ENCODE results near the gene ITGBL1.
A peak's percentile ranks its signal among the peaks of the same experiment; 100 is the strongest.

ITGBL1 gene

DNA sequence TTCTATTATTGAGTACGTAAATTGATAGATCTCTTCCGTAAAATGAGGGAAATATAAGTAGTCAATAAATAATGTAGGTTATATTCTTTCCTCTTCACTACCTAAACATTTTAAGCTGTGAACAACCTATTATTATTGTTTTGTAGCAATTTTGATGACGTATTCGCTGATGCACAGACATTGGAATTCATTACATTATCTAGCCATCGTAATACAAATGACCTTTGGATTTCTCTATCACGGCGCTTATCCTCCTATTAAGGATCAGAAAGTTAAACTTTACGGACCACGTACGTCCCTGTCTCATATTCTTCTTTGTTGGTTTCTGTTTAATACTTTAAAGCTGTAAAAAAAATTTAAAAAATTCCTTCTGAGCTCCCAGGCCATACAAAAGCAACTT lies 264.9 kb downstream of the ITGBL1 start:
- H3K27me3 ChIP-seq: no peaks in the 10 kb centered on the region
- no peak overlapping the region for H3K4me2 ChIP-seq
- peaks cover 0 to 5% (median 0%) of the 10 kb centered on the region in 10 experiments; a peak in 4 of 20 replicates for H3K4me1 ChIP-seq
- no peaks in the 10 kb centered on the region for H3K9me3 ChIP-seq (replicated peaks in 1 of 11)
- no peak overlapping the region for H3K9ac ChIP-seq
- H3K36me3 ChIP-seq: no peaks in the 10 kb centered on the region
- no peak overlapping the region for H3K4me3 ChIP-seq
- no peak overlapping the region for H3K27ac ChIP-seq
- no peaks in the 10 kb centered on the region for H4K20me1 ChIP-seq
- no peak for TF ChIP-seq Cebpa-rat (IDR thresholded peaks at IDR 0.05)

DNA sequence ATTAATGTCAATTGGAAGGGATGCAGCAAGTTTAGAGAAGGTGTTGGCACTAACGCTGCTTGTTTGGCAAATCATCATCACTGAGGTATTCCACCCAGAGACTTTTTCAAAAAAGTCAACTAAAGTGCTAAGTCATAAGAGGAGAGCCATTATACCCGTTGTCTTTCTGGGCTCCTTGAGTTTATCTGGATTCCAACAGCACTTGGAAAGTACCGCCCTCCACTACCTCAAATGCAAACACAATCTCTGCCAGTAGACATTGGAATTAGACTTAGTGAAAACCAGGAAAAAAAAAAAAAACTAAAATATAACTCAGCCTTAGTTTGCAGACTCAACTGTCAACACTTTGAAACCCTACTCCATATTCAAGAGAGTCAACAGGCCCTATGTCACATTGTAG lies 266.0 kb downstream of the ITGBL1 start:
- no peak overlapping the region for H3K27ac ChIP-seq
- H4K20me1 ChIP-seq: no peaks in the 10 kb centered on the region
- no peak overlapping the region for H3K4me3 ChIP-seq
- no peaks in the 10 kb centered on the region for H3K27me3 ChIP-seq
- no peaks in the 10 kb centered on the region for H3K36me3 ChIP-seq
- H3K4me2 ChIP-seq: no peak overlapping the region
- no peaks in the 10 kb centered on the region for H3K4me1 ChIP-seq
- no peak for TF ChIP-seq Cebpa-rat (IDR thresholded peaks at IDR 0.05)
- H3K9me3 ChIP-seq (replicated peaks in 1 of 11): no peaks in the 10 kb centered on the region
- H3K9ac ChIP-seq: no peak overlapping the region

DNA sequence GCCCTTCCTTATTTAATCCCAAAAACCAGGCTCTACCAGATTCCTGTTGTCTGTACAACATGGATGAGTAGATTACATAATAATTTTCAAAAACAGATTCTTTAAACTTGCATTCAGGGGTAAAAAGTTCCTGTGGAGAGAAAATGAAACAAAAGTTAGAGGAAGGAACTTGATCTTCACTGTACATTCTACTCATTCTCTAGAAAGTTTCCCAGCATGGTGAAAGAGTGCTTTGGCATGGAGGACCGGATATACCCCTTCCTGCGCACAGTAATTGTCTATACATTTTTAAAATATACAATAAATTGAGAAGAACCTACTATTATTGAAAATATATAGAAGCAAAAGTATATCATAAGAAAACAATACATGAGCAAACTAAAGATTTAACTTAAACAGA lies 274.2 kb downstream of the ITGBL1 start:
- H3K9me3 ChIP-seq (replicated peaks in 1 of 11): no peaks in the 10 kb centered on the region
- H3K36me3 ChIP-seq: no peaks in the 10 kb centered on the region
- no peak overlapping the region for H3K9ac ChIP-seq
- H3K27ac ChIP-seq: peak overlapping the region in 2 of 11 experiments; percentile 11 to 44; a peak in 2 of 22 replicates
- no peaks in the 10 kb centered on the region for H3K27me3 ChIP-seq
- peaks cover 0 to 7% (median 0%) of the 10 kb centered on the region in 10 experiments; a peak in 2 of 20 replicates for H3K4me1 ChIP-seq
- H4K20me1 ChIP-seq: no peaks in the 10 kb centered on the region
- H3K4me3 ChIP-seq: no peak overlapping the region
- peak overlapping the region in 2 of 11 experiments; percentile 30 to 68; a peak in 3 of 22 replicates for H3K4me2 ChIP-seq
- no peak for TF ChIP-seq Cebpa-rat (IDR thresholded peaks at IDR 0.05)

DNA sequence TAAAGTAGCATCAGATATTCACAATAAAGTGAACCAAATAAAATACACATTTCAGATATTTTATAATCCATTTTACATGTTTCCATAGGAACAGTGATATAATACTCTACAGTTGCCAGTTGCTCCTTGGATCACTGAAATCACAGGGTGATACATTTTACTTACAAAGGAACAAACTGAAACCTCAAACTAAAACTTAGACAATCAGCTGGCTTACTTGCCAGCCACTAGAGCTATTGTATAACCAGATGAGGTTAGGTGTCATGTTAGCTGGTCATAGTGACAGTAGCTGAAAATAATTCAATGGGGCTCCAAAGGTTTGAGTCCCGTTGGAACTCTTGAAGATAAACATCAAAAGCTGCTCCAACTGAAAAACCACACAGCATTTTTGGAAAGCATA lies 274.6 kb downstream of the ITGBL1 start:
- Histone ChIP-seq H3K27ac (no peak overlapping the region), H3K4me1 (peaks cover 0 to 7% (median 0%) of the 10 kb centered on the region in 10 experiments; a peak in 2 of 20 replicates), H3K4me3 (no peak overlapping the region), H3K9me3 (replicated peaks in 1 of 11) (no peaks in the 10 kb centered on the region), H3K4me2 (no peak overlapping the region), H3K36me3 (no peaks in the 10 kb centered on the region), H3K27me3 (no peaks in the 10 kb centered on the region), H4K20me1 (no peaks in the 10 kb centered on the region), H3K9ac (no peak overlapping the region)
- no peak for TF ChIP-seq Cebpa-rat (IDR thresholded peaks at IDR 0.05)

DNA sequence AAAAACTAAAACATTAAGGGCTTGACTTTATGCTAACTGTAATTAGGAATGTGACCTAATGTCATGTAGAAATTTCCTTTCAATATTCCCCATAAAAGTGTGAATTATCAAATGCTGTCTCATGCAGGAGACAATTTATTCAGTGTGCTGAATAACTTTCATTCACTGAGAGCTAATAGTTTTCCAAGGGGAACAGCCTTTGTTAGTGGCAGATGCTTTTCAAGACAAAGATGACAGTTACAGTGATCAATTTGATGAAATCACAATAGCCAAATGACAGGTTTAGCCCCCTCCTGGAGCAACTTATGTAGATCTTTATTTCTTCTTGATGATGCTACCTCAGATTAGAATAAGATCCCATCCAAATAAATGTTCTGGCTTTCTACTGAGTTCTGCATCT lies 275.5 kb downstream of the ITGBL1 start:
- Histone ChIP-seq H3K4me2 (no peak overlapping the region), H3K9me3 (replicated peaks in 1 of 11) (no peaks in the 10 kb centered on the region), H3K27me3 (no peaks in the 10 kb centered on the region), H3K36me3 (no peaks in the 10 kb centered on the region), H3K4me3 (no peak overlapping the region), H3K4me1 (peaks cover 0 to 7% (median 0%) of the 10 kb centered on the region in 10 experiments; a peak in 2 of 20 replicates), H3K27ac (no peak overlapping the region), H4K20me1 (no peaks in the 10 kb centered on the region), H3K9ac (no peak overlapping the region)
- TF ChIP-seq Cebpa-rat (IDR thresholded peaks at IDR 0.05): no peak

DNA sequence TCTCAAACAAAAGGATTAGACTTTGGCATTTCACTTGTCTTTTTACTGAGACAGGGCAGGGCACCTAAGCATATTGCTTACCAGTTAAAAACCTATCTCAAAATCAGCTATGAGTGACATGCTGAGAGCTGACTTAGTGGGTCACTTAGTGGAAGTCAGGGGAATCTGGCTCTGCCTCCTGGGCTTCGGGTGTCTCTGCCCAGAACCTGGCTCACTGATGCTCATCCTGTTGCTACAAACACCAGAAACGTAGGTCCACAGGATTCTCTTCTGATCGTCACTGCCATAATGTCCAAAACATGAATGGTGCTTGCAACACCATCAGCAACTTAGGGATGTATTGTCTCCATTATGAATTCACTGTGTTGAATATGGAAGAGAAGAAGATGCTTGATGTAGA lies 276.1 kb downstream of the ITGBL1 start:
- no peaks in the 10 kb centered on the region for H3K27me3 ChIP-seq

DNA sequence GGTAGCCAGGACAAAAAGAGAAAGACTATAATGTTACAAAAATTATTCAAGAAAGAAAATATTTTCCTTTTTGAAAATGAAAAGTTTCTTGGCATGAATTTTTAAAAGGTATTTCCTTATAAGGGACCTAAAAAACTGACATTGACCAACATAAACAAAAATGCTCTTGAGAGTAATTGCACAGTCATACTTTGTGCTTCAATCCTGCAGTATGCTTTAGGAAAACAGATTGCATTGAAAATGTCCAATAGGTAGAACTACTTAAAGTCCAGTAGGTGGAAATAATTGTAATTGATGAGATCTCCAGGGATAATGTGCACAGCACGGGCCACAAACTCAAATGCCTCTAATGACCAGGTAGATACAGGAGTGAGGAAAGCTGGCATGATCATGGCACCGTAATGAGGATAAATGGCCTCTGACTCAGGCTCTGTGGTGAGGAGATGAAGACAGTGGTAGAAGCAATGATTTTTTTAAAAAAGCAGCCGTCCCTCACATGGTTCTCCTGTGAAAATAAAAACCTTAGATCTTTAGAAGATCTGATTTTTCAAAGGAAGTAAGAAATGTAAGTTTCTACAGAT lies 278.0 kb downstream of the ITGBL1 start:
- Histone ChIP-seq H3K4me3 (no peak overlapping the region), H3K4me2 (no peak overlapping the region), H4K20me1 (no peaks in the 10 kb centered on the region), H3K9ac (no peak overlapping the region), H3K27me3 (no peaks in the 10 kb centered on the region), H3K27ac (no peak overlapping the region), H3K4me1 (peaks cover 0 to 7% (median 0%) of the 10 kb centered on the region in 10 experiments; a peak in 2 of 20 replicates), H3K9me3 (replicated peaks in 1 of 11) (no peaks in the 10 kb centered on the region), H3K36me3 (no peaks in the 10 kb centered on the region)
- no peak for TF ChIP-seq Cebpa-rat (IDR thresholded peaks at IDR 0.05)

More for the DNA sequence above, 276.1 kb downstream of the ITGBL1 start:
- Histone ChIP-seq H3K27ac (no peak overlapping the region), H3K4me3 (no peak overlapping the region), H3K4me1 (peaks cover 0 to 7% (median 0%) of the 10 kb centered on the region in 10 experiments; a peak in 2 of 20 replicates), H3K4me2 (no peak overlapping the region), H4K20me1 (no peaks in the 10 kb centered on the region), H3K9me3 (replicated peaks in 1 of 11) (no peaks in the 10 kb centered on the region), H3K9ac (no peak overlapping the region), H3K36me3 (no peaks in the 10 kb centered on the region)
- TF ChIP-seq Cebpa-rat (IDR thresholded peaks at IDR 0.05): no peak

DNA sequence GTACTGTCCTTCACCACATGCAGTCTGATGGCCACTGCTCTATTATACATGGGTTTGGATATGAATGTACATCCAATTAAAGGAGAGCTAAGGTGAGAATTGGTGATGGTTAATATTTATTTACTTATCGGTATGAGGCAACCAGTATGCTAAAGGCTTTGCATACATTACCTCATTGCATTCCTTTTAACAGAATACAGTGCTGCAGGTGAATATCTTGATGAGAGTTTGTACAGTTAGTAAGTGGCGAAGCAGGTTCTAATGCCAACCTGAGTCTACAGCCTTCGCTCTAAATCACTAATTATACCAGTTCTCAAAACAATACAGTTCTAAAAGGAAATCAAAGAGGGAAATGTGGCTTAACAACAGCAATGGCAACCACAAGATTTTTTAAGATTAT lies 284.1 kb downstream of the ITGBL1 start:
- Histone ChIP-seq H3K4me2 (no peak overlapping the region), H3K4me1 (no peaks in the 10 kb centered on the region), H3K4me3 (no peak overlapping the region), H4K20me1 (no peaks in the 10 kb centered on the region), H3K27ac (no peak overlapping the region), H3K9ac (no peak overlapping the region), H3K36me3 (no peaks in the 10 kb centered on the region), H3K27me3 (no peaks in the 10 kb centered on the region), H3K9me3 (replicated peaks in 1 of 11) (no peaks in the 10 kb centered on the region)
- TF ChIP-seq Cebpa-rat (IDR thresholded peaks at IDR 0.05): no peak

DNA sequence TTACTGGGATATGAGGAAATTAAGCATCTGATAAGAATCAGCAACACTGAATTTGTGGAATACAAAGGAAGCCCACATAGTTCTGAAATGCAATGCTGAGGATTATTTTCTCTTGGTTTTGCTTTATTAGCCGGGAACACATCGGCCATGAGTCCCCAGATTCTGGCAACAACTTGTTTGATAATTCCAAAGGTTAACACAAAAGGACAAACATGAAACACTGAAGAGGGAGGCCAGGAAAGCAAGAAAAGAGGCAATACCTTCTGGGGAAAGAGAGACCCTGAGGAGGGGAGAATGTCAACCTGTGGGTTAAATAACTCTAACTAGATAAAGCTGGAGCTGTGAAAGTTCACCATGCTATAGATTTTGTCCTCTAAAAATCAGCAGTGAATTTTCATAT lies 285.9 kb downstream of the ITGBL1 start:
- Histone ChIP-seq H3K27ac (no peak overlapping the region), H3K9ac (no peak overlapping the region), H3K4me2 (no peak overlapping the region), H3K9me3 (replicated peaks in 1 of 11) (no peaks in the 10 kb centered on the region), H3K4me1 (no peaks in the 10 kb centered on the region), H4K20me1 (no peaks in the 10 kb centered on the region), H3K27me3 (no peaks in the 10 kb centered on the region), H3K36me3 (no peaks in the 10 kb centered on the region), H3K4me3 (no peak overlapping the region)
- TF ChIP-seq Cebpa-rat (IDR thresholded peaks at IDR 0.05): no peak

DNA sequence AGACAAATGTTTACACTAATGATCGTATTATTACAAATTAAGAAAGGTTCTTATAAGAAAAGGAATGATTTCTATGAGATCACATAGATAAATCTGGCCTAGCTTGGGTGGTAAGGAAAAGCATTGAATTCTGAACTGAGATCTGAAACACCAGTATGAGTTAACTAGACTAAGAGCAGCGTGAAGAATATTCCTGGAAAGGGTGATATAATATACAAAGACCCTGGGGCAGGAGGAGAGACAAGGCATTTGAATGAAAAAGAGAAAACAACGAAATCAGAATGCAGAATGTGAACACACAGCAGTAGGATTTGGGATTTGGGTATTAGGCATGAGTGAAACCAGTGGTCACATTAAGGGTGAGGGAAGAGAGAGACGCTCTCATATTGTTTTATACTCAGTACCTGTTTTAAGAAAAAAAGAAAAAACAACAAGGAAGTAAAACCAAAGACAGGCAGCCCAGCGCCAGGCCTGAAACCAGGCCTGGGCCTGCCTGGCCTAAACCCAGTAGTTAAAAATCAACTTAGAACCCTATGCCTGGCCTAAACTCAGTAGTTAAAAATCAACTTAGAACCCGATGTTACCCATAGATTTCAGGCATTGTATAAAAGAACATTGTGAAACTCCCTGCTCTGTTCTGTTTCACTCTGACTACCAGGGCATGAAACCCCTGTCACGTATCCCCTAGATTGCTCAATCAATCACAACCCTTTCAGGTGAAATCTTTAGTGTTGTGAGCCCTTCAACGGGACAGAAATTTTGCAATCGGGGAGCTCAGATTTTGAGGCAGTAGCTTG lies 287.1 kb downstream of the ITGBL1 start:
- no peak overlapping the region for H3K4me2 ChIP-seq
- H3K27ac ChIP-seq: no peak overlapping the region
- H3K4me1 ChIP-seq: no peaks in the 10 kb centered on the region
- 0 out of 22 replicates have a peak, but pooled peaks of 1 of the 11 experiments have one; percentile 52 for TF ChIP-seq Cebpa-rat (IDR thresholded peaks at IDR 0.05)
- H3K9me3 ChIP-seq (replicated peaks in 1 of 11): no peaks in the 10 kb centered on the region
- no peaks in the 10 kb centered on the region for H4K20me1 ChIP-seq
- no peaks in the 10 kb centered on the region for H3K36me3 ChIP-seq
- H3K9ac ChIP-seq: no peak overlapping the region
- no peaks in the 10 kb centered on the region for H3K27me3 ChIP-seq
- H3K4me3 ChIP-seq: no peak overlapping the region
